Karpas-422 (cell line): ENCODE measurements around the gene ASB11. TPM values are rescaled to one million over a fixed set of nuclear protein-coding genes. Genes with fewer than 3 reads are reported as not detected.
"Not testable (repeated sequence)": the region's sequence is repeated elsewhere in the genome, so short reads cannot be mapped to it uniquely, and the experiment has no call there.

Experiments used
- DNase-seq: peaks from one replicate; pipeline ENCODE4 v3.0.0-alpha.2; 2015
- H2AFZ ChIP-seq: fragments of 200-600 bp; sonication (generic); 2 replicates; pipeline ENCODE4 v1.6.1; 2014; ENCODE audit warnings: antibody characterized with exemption, low read length, mixed read lengths
- H3K27ac ChIP-seq: fragments of 200-600 bp; sonication (generic); 2 replicates; pipeline ENCODE4 v1.5.1; 2014; ENCODE audit warnings: mild to moderate bottlenecking, low read length, moderate library complexity
- H3K27me3 ChIP-seq: fragments of 200-600 bp; sonication (generic); 2 replicates; pipeline ENCODE4 v1.6.1; 2014; ENCODE audit warnings: low read length, mixed read lengths
- H3K36me3 ChIP-seq: fragments of 200-600 bp; sonication (generic); 2 replicates; pipeline ENCODE4 v1.6.1; 2014; ENCODE audit warnings: low read length, mixed read lengths; ENCODE audit not compliant: insufficient read depth
- H3K4me1 ChIP-seq: fragments of 200-600 bp; sonication (generic); 2 replicates; pipeline ENCODE4 v1.6.1; 2014; ENCODE audit warnings: mild to moderate bottlenecking, low read length, mixed read lengths
- H3K4me2 ChIP-seq: fragments of 200-600 bp; sonication (generic); 2 replicates; pipeline ENCODE4 v1.6.1; 2014; ENCODE audit warnings: low read length, low read depth, mild to moderate bottlenecking; ENCODE audit not compliant: poor library complexity, severe bottlenecking
- H3K4me3 ChIP-seq: fragments of 200-600 bp; sonication (generic); 2 replicates; pipeline ENCODE4 v1.5.1; 2014; ENCODE audit warnings: mild to moderate bottlenecking, antibody characterized with exemption, low read length, mixed read lengths
- H3K79me2 ChIP-seq: fragments of 200-600 bp; sonication (generic); 2 replicates; pipeline ENCODE4 v1.6.1; 2014; ENCODE audit warnings: mild to moderate bottlenecking, low read length, mixed read lengths
- H3K9ac ChIP-seq: fragments of 200-600 bp; sonication (generic); 2 replicates; pipeline ENCODE4 v1.6.0; 2014; ENCODE audit warnings: low read length
- H3K9me2 ChIP-seq: fragments of 200-600 bp; sonication (generic), shearing (Covaris generic); replicated peaks from 2 replicates; pipeline ENCODE4 v1.6.0; 2014; ENCODE audit warnings: mild to moderate bottlenecking, low read length, moderate library complexity; ENCODE audit not compliant: insufficient read depth
- H3K9me3 ChIP-seq: fragments of 300-700, 200-600 bp; sonication (generic); 2 replicates; pipeline ENCODE4 v1.6.1; 2014; ENCODE audit warnings: low read length, mixed read lengths
- H4K20me1 ChIP-seq: fragments of 200-600 bp; sonication (generic); 2 replicates; pipeline ENCODE4 v1.6.1; 2014; ENCODE audit warnings: mild to moderate bottlenecking, antibody characterized with exemption, low read length, low read depth; ENCODE audit not compliant: insufficient read depth
- total RNA-seq: library from RNA; depleted of rRNA; stranded (reverse); fragments of >200 nt; shearing (Covaris generic); gene quantifications from 2 replicates; pipeline ENCODE4 v1.2.3, GENCODE V29; 2014; ENCODE audit warnings: low replicate concordance

ASB11 gene
- total RNA-seq, 1 experiment from 2014 or later: not detected

GRCh38 chrX:15299941-15300851 is 15.2 kb downstream of the ASB11 start:
- Histone ChIP-seq H3K27ac (no peak overlapping the region), H2AFZ (no peak overlapping the region), H3K4me2 (no peak overlapping the region), H4K20me1 (no peaks in the 10 kb centered on the region), H3K27me3 (no peaks in the 10 kb centered on the region), H3K9ac (no peak overlapping the region), H3K79me2 (no peaks in the 10 kb centered on the region), H3K36me3 (no peaks in the 10 kb centered on the region), H3K4me3 (no peak overlapping the region), H3K9me3 (no peaks in the 10 kb centered on the region), H3K9me2 (no peaks in the 10 kb centered on the region), H3K4me1 (no peaks in the 10 kb centered on the region)
- peak; percentile 69 for DNase-seq

GRCh38 chrX:15298780-15299179 is 16.7 kb downstream of the ASB11 start:
- Histone ChIP-seq H3K36me3 (no peaks in the 10 kb centered on the region), H3K27ac (no peak overlapping the region), H2AFZ (no peak overlapping the region), H4K20me1 (no peaks in the 10 kb centered on the region), H3K4me2 (no peak overlapping the region), H3K27me3 (no peaks in the 10 kb centered on the region), H3K9me2 (no peaks in the 10 kb centered on the region), H3K4me3 (no peak overlapping the region), H3K9ac (no peak overlapping the region), H3K9me3 (no peaks in the 10 kb centered on the region), H3K79me2 (no peaks in the 10 kb centered on the region), H3K4me1 (no peaks in the 10 kb centered on the region)
- no peak for DNase-seq

DNA sequence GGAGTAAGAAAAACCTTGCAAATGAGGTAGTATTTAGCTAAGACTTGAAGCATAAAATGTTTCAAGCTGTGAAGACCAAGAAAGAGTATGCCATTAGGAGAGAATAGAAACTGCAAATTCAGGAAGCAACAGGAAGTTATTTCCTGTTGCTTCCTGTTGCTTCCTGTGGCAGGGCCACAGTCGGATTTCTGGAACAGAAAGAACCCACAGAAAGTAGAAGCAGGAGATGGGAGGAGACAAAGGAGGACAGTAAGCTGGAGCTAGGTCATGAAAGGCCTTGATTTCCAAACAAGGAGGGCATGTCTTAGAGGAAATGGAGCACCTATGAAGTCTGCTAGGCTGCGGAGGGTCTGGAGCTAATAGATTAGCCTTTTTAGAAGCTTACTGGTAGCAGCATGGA is 17.2 kb downstream of the ASB11 start:
- DNase-seq: no peak
- H3K4me2 ChIP-seq: no peak overlapping the region
- no peak overlapping the region for H2AFZ ChIP-seq
- H3K27me3 ChIP-seq: no peaks in the 10 kb centered on the region
- no peak overlapping the region for H3K9ac ChIP-seq
- no peaks in the 10 kb centered on the region for H3K9me2 ChIP-seq
- H3K27ac ChIP-seq: no peak overlapping the region
- no peaks in the 10 kb centered on the region for H3K36me3 ChIP-seq
- no peaks in the 10 kb centered on the region for H3K79me2 ChIP-seq
- peaks cover 3% of the 10 kb centered on the region; the same call in 1 of the 2 replicates for H3K4me1 ChIP-seq
- H4K20me1 ChIP-seq: no peaks in the 10 kb centered on the region
- no peak overlapping the region for H3K4me3 ChIP-seq
- H3K9me3 ChIP-seq: no peaks in the 10 kb centered on the region

DNA sequence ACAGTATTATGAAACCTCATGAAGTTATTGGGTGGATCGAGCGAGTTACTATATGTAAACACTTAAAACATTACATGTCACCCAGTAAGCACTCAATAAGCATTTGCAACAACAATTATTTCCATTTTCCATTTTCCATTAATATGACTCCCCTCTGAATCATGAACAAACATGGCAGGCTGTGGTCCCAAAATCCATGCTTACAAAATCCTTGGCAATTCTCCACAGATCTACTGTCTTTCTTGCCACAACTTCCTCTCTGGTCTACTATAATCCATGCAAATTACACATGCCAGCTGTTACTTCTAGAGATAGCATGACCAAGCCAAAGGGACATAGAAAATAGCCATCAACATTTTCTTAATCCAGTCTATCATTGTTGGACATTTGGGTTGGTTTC is 22.0 kb downstream of the ASB11 start:
- Histone ChIP-seq H3K27me3 (no peaks in the 10 kb centered on the region), H3K36me3 (no peaks in the 10 kb centered on the region), H3K9me2 (no peaks in the 10 kb centered on the region), H3K4me3 (no peak overlapping the region), H3K27ac (no peak overlapping the region), H3K4me2 (no peak overlapping the region), H3K4me1 (peaks cover 3% of the 10 kb centered on the region; the same call in 1 of the 2 replicates), H3K79me2 (no peaks in the 10 kb centered on the region), H4K20me1 (no peaks in the 10 kb centered on the region), H3K9me3 (no peaks in the 10 kb centered on the region), H3K9ac (no peak overlapping the region), H2AFZ (no peak overlapping the region)
- DNase-seq: no peak

DNA sequence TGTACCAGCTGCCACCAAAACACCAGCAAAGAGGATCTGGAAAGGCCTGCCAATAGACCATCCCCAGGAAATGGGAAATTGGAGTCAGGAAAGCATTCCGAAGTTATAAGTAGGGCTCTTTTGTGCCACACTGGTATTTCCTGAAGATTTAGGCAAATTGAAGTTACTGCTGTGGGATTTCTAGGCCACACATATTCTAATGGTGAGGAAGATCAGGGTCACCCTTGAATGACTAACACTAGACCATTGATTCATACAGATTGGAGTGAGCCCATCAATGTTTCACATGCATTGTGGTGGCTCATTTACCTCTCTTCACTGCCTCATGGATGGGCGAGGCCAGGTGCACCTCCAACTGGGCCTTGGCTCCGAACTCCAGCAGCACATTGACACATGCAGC is 22.6 kb downstream of the ASB11 start:
- Histone ChIP-seq H3K9me3 (no peaks in the 10 kb centered on the region), H3K79me2 (no peaks in the 10 kb centered on the region), H3K27me3 (no peaks in the 10 kb centered on the region), H3K4me1 (peaks cover 3% of the 10 kb centered on the region; the same call in 1 of the 2 replicates), H3K9me2 (no peaks in the 10 kb centered on the region), H3K27ac (no peak overlapping the region), H3K9ac (no peak overlapping the region), H3K4me2 (no peak overlapping the region), H3K4me3 (no peak overlapping the region), H3K36me3 (no peaks in the 10 kb centered on the region), H2AFZ (no peak overlapping the region), H4K20me1 (no peaks in the 10 kb centered on the region)
- no peak for DNase-seq

DNA sequence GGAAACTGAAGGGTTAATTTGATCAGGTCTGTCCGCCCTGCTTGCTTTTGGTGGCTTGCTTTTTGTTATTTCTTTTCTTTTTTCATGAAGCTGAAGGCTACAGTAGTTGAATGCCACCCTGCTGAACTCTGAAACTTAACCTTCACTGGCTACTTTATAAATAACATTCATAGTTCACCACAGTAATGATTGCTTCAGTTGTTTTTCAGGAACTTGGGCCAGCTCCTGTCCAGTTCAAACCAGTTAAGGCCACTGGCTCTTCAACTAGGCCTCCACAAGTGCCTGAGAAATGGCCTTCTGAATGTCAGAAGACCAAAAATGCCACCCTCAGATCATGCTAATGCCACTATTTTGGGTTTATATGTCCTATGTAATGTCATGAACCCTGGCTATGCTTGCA is 37.8 kb downstream of the ASB11 start:
- H3K9me2 ChIP-seq: no peaks in the 10 kb centered on the region
- no peaks in the 10 kb centered on the region for H3K27me3 ChIP-seq
- DNase-seq: no peak
- no peak overlapping the region for H3K4me3 ChIP-seq
- no peaks in the 10 kb centered on the region for H4K20me1 ChIP-seq
- H3K4me1 ChIP-seq: no peaks in the 10 kb centered on the region
- H3K4me2 ChIP-seq: no peak overlapping the region
- no peaks in the 10 kb centered on the region for H3K79me2 ChIP-seq
- no peaks in the 10 kb centered on the region for H3K36me3 ChIP-seq
- H3K27ac ChIP-seq: no peak overlapping the region
- H3K9ac ChIP-seq: no peak overlapping the region
- no peaks in the 10 kb centered on the region for H3K9me3 ChIP-seq
- no peak overlapping the region for H2AFZ ChIP-seq

- Histone ChIP-seq H3K27ac (no peak overlapping the region), H3K9ac (no peak overlapping the region), H3K4me2 (no peak overlapping the region), H3K4me1 (no peaks in the 10 kb centered on the region), H3K4me3 (no peak overlapping the region), H4K20me1 (no peaks in the 10 kb centered on the region), H2AFZ (no peak overlapping the region), H3K79me2 (no peaks in the 10 kb centered on the region), H3K9me2 (no peaks in the 10 kb centered on the region), H3K9me3 (no peaks in the 10 kb centered on the region), H3K36me3 (no peaks in the 10 kb centered on the region), H3K27me3 (no peaks in the 10 kb centered on the region)
- no peak for DNase-seq
These were observed 40.5 kb downstream of the ASB11 start for GRCh38 chrX:15274946-15275345.

GRCh38 chrX:15273275-15273674 is 42.2 kb downstream of the ASB11 start:
- H3K4me1 ChIP-seq, H3K27ac ChIP-seq, H3K9ac ChIP-seq, DNase-seq, H3K27me3 ChIP-seq, H2AFZ ChIP-seq, H3K9me2 ChIP-seq, H3K79me2 ChIP-seq, H3K36me3 ChIP-seq, H3K4me3 ChIP-seq, H3K9me3 ChIP-seq, H3K4me2 ChIP-seq, H4K20me1 ChIP-seq: not testable (repeated sequence)
